ENCODE data around the gene UFD1. TPM values are rescaled to one million over a fixed set of nuclear protein-coding genes. Genes with fewer than 3 reads are reported as not detected.

The UFD1 gene
- total RNA-seq, 1 experiment from 2014 or later: 57.9 TPM

DNA sequence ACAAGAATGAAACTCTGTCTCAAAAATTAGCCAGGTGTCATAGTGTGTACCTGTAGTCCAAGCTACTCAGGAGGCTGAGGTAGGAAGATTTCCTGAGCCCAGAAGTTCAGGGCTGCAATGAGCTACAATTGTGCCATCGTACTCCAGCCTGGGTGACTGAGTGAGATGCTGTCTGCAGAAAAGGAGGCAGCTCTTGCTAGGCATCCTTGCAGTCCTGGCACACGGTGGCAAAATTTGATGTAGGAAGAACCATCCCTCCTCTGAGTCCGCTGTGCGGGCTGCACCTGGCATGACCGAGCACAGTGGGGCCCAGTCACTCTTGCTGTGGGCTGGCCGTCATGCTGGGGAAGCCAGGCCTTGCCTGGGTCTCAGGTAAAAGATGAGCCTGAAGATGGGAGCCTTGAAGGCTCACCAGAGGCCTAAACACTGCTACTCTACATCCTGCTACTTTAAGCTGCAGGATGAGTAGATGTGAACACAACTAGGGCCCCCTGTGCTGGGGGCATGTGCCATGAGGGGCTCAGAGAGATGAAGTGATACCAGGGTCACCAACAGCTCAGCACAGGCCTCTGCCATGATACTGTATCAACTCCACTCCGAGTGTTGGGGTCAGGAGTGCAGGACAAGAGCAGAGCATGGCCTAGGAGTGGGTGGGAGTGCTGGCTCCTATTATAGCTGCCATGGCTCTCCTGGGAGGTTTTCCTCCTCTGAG lies 19.3 kb upstream of the UFD1 start (continued):
- TF ChIP-seq, protein P1, sequence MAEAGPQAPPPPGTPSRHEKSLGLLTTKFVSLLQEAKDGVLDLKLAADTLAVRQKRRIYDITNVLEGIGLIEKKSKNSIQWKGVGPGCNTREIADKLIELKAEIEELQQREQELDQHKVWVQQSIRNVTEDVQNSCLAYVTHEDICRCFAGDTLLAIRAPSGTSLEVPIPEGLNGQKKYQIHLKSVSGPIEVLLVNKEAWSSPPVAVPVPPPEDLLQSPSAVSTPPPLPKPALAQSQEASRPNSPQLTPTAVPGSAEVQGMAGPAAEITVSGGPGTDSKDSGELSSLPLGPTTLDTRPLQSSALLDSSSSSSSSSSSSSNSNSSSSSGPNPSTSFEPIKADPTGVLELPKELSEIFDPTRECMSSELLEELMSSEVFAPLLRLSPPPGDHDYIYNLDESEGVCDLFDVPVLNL (CRISPR knock-in tag; IDR thresholded peaks at IDR 0.05; ENCODE audit: borderline replicate concordance, low read depth): no peak
- TF ChIP-seq, protein P2, sequence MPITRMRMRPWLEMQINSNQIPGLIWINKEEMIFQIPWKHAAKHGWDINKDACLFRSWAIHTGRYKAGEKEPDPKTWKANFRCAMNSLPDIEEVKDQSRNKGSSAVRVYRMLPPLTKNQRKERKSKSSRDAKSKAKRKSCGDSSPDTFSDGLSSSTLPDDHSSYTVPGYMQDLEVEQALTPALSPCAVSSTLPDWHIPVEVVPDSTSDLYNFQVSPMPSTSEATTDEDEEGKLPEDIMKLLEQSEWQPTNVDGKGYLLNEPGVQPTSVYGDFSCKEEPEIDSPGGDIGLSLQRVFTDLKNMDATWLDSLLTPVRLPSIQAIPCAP (CRISPR knock-in tag; IDR thresholded peaks at IDR 0.05): no peak
- TF ChIP-seq TEAD1 (CRISPR knock-in tag; IDR thresholded peaks at IDR 0.05): no peak

DNA sequence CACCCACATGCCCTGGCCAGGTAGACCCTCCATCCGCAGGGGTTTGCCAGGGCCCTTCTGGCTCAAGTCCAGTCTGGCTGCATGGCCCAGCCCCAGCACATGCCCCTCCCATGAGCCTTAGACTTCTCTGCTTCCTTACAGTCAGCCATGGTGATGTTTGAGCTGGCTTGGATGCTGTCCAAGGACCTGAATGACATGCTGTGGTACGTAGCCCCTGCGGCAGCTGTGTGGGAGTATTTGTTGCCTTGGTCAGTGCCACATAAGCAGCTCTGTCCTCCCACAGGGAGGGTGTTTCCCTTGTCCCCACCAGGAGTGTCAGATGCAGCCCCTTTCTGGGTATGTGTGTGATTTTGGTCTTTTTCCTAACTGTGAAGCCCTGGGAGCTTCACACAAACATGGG lies 18.3 kb upstream of the UFD1 start:
- Mint-ChIP-seq H3K9me3 (no peaks in the 10 kb centered on the region), H3K27ac (no peak overlapping the region), H3K36me3 (peaks cover 31% of the 10 kb centered on the region), H3K4me3 (no peak overlapping the region), H3K27me3 (ENCODE audit: low read depth) (no peaks in the 10 kb centered on the region), H3K4me1 (no peaks in the 10 kb centered on the region)
- CTCF ChIA-PET: interaction anchor here (1.4 to 1.8 kb wide), 2 partner anchors 62 to 132 kb away, joined by 4 read pairs; no protein-coding TSS in a partner anchor
- TF ChIP-seq ZNF232 (CRISPR knock-in tag; IDR thresholded peaks at IDR 0.05): no peak
- no peak for TF ChIP-seq ELF4 (CRISPR knock-in tag; IDR thresholded peaks at IDR 0.05; ENCODE audit: low read depth)
- TF ChIP-seq, protein P3, sequence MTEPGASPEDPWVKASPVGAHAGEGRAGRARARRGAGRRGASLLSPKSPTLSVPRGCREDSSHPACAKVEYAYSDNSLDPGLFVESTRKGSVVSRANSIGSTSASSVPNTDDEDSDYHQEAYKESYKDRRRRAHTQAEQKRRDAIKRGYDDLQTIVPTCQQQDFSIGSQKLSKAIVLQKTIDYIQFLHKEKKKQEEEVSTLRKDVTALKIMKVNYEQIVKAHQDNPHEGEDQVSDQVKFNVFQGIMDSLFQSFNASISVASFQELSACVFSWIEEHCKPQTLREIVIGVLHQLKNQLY (CRISPR knock-in tag; IDR thresholded peaks at IDR 0.05): no peak
- no peak for TF ChIP-seq GRHL2 (CRISPR knock-in tag; IDR thresholded peaks at IDR 0.05; ENCODE audit: insufficient replicate concordance, severe bottlenecking)
- no peak for TF ChIP-seq ZNF138 (CRISPR knock-in tag; conservative IDR thresholded peaks at IDR 0.05)
- TF ChIP-seq, protein P4, sequence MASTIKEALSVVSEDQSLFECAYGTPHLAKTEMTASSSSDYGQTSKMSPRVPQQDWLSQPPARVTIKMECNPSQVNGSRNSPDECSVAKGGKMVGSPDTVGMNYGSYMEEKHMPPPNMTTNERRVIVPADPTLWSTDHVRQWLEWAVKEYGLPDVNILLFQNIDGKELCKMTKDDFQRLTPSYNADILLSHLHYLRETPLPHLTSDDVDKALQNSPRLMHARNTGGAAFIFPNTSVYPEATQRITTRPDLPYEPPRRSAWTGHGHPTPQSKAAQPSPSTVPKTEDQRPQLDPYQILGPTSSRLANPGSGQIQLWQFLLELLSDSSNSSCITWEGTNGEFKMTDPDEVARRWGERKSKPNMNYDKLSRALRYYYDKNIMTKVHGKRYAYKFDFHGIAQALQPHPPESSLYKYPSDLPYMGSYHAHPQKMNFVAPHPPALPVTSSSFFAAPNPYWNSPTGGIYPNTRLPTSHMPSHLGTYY (CRISPR knock-in tag; IDR thresholded peaks at IDR 0.05): no peak
- TF ChIP-seq, protein P5, sequence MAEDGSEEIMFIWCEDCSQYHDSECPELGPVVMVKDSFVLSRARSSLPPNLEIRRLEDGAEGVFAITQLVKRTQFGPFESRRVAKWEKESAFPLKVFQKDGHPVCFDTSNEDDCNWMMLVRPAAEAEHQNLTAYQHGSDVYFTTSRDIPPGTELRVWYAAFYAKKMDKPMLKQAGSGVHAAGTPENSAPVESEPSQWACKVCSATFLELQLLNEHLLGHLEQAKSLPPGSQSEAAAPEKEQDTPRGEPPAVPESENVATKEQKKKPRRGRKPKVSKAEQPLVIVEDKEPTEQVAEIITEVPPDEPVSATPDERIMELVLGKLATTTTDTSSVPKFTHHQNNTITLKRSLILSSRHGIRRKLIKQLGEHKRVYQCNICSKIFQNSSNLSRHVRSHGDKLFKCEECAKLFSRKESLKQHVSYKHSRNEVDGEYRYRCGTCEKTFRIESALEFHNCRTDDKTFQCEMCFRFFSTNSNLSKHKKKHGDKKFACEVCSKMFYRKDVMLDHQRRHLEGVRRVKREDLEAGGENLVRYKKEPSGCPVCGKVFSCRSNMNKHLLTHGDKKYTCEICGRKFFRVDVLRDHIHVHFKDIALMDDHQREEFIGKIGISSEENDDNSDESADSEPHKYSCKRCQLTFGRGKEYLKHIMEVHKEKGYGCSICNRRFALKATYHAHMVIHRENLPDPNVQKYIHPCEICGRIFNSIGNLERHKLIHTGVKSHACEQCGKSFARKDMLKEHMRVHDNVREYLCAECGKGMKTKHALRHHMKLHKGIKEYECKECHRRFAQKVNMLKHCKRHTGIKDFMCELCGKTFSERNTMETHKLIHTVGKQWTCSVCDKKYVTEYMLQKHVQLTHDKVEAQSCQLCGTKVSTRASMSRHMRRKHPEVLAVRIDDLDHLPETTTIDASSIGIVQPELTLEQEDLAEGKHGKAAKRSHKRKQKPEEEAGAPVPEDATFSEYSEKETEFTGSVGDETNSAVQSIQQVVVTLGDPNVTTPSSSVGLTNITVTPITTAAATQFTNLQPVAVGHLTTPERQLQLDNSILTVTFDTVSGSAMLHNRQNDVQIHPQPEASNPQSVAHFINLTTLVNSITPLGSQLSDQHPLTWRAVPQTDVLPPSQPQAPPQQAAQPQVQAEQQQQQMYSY (CRISPR knock-in tag; IDR thresholded peaks at IDR 0.05): no peak
- no peak for TF ChIP-seq CREM (CRISPR knock-in tag; IDR thresholded peaks at IDR 0.05)
- ATAC-seq (no peak), DNase-seq (ENCODE audit: low spot score) (no peak)
- POLR2A ChIA-PET: no interaction called here

DNA sequence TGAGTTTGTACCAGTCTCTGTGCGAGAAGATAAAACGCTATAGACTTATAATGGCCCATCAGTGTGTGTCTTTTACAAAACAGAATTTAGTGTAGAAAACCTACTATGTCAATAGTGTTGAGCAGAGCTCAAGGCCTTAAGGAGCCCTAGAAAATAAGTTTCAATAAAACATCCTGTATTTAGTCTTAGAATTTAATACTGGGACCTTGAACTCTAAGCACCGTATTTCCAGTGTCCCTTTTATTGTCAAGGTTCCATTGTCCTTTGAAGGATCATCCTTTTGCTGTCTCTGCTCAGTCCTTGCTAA lies 17.3 kb upstream of the UFD1 start:
- ATAC-seq: no peak
- POLR2A ChIA-PET: no interaction called here
- TF ChIP-seq, protein P6, sequence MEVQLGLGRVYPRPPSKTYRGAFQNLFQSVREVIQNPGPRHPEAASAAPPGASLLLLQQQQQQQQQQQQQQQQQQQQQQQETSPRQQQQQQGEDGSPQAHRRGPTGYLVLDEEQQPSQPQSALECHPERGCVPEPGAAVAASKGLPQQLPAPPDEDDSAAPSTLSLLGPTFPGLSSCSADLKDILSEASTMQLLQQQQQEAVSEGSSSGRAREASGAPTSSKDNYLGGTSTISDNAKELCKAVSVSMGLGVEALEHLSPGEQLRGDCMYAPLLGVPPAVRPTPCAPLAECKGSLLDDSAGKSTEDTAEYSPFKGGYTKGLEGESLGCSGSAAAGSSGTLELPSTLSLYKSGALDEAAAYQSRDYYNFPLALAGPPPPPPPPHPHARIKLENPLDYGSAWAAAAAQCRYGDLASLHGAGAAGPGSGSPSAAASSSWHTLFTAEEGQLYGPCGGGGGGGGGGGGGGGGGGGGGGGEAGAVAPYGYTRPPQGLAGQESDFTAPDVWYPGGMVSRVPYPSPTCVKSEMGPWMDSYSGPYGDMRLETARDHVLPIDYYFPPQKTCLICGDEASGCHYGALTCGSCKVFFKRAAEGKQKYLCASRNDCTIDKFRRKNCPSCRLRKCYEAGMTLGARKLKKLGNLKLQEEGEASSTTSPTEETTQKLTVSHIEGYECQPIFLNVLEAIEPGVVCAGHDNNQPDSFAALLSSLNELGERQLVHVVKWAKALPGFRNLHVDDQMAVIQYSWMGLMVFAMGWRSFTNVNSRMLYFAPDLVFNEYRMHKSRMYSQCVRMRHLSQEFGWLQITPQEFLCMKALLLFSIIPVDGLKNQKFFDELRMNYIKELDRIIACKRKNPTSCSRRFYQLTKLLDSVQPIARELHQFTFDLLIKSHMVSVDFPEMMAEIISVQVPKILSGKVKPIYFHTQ (CRISPR knock-in tag; IDR thresholded peaks at IDR 0.05): no peak
- TF ChIP-seq, protein P7, sequence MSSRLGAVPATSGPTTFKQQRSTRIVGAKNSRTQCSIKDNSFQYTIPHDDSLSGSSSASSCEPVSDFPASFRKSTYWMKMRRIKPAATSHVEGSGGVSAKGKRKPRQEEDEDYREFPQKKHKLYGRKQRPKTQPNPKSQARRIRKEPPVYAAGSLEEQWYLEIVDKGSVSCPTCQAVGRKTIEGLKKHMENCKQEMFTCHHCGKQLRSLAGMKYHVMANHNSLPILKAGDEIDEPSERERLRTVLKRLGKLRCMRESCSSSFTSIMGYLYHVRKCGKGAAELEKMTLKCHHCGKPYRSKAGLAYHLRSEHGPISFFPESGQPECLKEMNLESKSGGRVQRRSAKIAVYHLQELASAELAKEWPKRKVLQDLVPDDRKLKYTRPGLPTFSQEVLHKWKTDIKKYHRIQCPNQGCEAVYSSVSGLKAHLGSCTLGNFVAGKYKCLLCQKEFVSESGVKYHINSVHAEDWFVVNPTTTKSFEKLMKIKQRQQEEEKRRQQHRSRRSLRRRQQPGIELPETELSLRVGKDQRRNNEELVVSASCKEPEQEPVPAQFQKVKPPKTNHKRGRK (CRISPR knock-in tag; IDR thresholded peaks at IDR 0.05; ENCODE audit: borderline replicate concordance): no peak
- TF ChIP-seq, protein P8, sequence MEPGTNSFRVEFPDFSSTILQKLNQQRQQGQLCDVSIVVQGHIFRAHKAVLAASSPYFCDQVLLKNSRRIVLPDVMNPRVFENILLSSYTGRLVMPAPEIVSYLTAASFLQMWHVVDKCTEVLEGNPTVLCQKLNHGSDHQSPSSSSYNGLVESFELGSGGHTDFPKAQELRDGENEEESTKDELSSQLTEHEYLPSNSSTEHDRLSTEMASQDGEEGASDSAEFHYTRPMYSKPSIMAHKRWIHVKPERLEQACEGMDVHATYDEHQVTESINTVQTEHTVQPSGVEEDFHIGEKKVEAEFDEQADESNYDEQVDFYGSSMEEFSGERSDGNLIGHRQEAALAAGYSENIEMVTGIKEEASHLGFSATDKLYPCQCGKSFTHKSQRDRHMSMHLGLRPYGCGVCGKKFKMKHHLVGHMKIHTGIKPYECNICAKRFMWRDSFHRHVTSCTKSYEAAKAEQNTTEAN (CRISPR knock-in tag; IDR thresholded peaks at IDR 0.05): no peak
- TF ChIP-seq GTF2I (CRISPR knock-in tag; conservative IDR thresholded peaks at IDR 0.05): no peak
- TF ChIP-seq JAZF1 (CRISPR knock-in tag; IDR thresholded peaks at IDR 0.05): no peak
- TF ChIP-seq GABPB1 (CRISPR knock-in tag; IDR thresholded peaks at IDR 0.05): no peak
- no peak for TF ChIP-seq NFE2L1 (CRISPR knock-in tag; IDR thresholded peaks at IDR 0.05)
- TF ChIP-seq RORB (CRISPR knock-in tag; IDR thresholded peaks at IDR 0.05): no peak
- TF ChIP-seq ZNF138 (CRISPR knock-in tag; conservative IDR thresholded peaks at IDR 0.05): no peak
- no peak for TF ChIP-seq SMAD3 (CRISPR knock-in tag; IDR thresholded peaks at IDR 0.05; ENCODE audit: borderline replicate concordance)

More for the DNA sequence above, 17.3 kb upstream of the UFD1 start:
- Mint-ChIP-seq H3K4me1 (no peaks in the 10 kb centered on the region), H3K36me3 (peaks cover 35% of the 10 kb centered on the region), H3K27me3 (ENCODE audit: low read depth) (no peaks in the 10 kb centered on the region), H3K4me3 (no peak overlapping the region), H3K9me3 (no peaks in the 10 kb centered on the region), H3K27ac (no peak overlapping the region)
- DNase-seq (ENCODE audit: low spot score): no peak
- CTCF ChIA-PET: interaction anchor here (0.6 to 3.4 kb wide), 10 partner anchors 26 to 234 kb away, joined by 3 to 39 read pairs (median 4); no protein-coding TSS in a partner anchor
